Osteoblast (primary cell): ENCODE data around the gene CSRP2. TPM values are rescaled to one million over a fixed set of nuclear protein-coding genes. Genes with fewer than 3 reads are reported as not detected.

Experiments used
- DNase-seq: peaks from one replicate; pipeline ENCODE4 v3.0.0; 2011; ENCODE audit warnings: low spot score, mixed read lengths; ENCODE audit not compliant: insufficient read length; ENCODE audit errors: missing footprints
- H2AFZ ChIP-seq: 2 replicates; pipeline ENCODE4 v1.6.0; 2011; ENCODE audit warnings: mild to moderate bottlenecking, low read length
- H3K27ac ChIP-seq: 2 replicates; pipeline ENCODE4 v1.5.1; 2011; ENCODE audit warnings: mild to moderate bottlenecking, low read depth, low read length, moderate library complexity
- H3K27me3 ChIP-seq: 2 replicates; pipeline ENCODE4 v1.6.0; 2012; ENCODE audit warnings: mild to moderate bottlenecking, control low read depth, inconsistent platforms, low read length, moderate library complexity; ENCODE audit not compliant: insufficient read depth
- H3K36me3 ChIP-seq: 2 replicates; pipeline ENCODE4 v1.5.1; 2011; ENCODE audit warnings: mild to moderate bottlenecking, low read length, control low read depth, moderate library complexity; ENCODE audit not compliant: insufficient read depth
- H3K4me1 ChIP-seq: 2 replicates; pipeline ENCODE4 v1.5.1; 2011; ENCODE audit warnings: mild to moderate bottlenecking, low read length, control low read depth, moderate library complexity; ENCODE audit not compliant: insufficient read depth
- H3K4me2 ChIP-seq: 2 replicates; pipeline ENCODE4 v1.6.0; 2011; ENCODE audit warnings: mild to moderate bottlenecking, low read length; ENCODE audit not compliant: insufficient read depth
- H3K4me3 ChIP-seq: fragments of 200-600 bp; sonication (generic); 3 replicates; pipeline ENCODE4 v1.5.1; 2012; ENCODE audit warnings: mild to moderate bottlenecking, low read length, inconsistent platforms; ENCODE audit not compliant: insufficient read depth
- H3K79me2 ChIP-seq: 2 replicates; pipeline ENCODE4 v1.6.0; 2012; ENCODE audit warnings: mild to moderate bottlenecking, low read length, control low read depth, inconsistent platforms; ENCODE audit not compliant: insufficient read depth
- H3K9me3 ChIP-seq: 2 replicates; pipeline ENCODE4 v1.5.1; 2011; ENCODE audit warnings: low read depth, low read length, control low read depth
- H4K20me1 ChIP-seq: 2 replicates; pipeline ENCODE4 v1.6.0; 2012; ENCODE audit warnings: mild to moderate bottlenecking, low read length, control low read depth; ENCODE audit not compliant: insufficient read depth
- total RNA-seq: library from RNA; depleted of rRNA; stranded (reverse); fragments of >200 nt; gene quantifications from 2 replicates; pipeline ENCODE4 v1.2.3, GENCODE V29; 2012
- TF ChIP-seq, protein P1 (sequence below): IDR thresholded peaks from 2 replicates; pipeline ENCODE4 v1.5.1; 2011; ENCODE audit warnings: mild to moderate bottlenecking, low read depth, low read length, moderate library complexity; ENCODE audit errors: extremely low read depth

Gene CSRP2
- total RNA-seq = 10.0 and 13.4 TPM in 2 replicates

DNA sequence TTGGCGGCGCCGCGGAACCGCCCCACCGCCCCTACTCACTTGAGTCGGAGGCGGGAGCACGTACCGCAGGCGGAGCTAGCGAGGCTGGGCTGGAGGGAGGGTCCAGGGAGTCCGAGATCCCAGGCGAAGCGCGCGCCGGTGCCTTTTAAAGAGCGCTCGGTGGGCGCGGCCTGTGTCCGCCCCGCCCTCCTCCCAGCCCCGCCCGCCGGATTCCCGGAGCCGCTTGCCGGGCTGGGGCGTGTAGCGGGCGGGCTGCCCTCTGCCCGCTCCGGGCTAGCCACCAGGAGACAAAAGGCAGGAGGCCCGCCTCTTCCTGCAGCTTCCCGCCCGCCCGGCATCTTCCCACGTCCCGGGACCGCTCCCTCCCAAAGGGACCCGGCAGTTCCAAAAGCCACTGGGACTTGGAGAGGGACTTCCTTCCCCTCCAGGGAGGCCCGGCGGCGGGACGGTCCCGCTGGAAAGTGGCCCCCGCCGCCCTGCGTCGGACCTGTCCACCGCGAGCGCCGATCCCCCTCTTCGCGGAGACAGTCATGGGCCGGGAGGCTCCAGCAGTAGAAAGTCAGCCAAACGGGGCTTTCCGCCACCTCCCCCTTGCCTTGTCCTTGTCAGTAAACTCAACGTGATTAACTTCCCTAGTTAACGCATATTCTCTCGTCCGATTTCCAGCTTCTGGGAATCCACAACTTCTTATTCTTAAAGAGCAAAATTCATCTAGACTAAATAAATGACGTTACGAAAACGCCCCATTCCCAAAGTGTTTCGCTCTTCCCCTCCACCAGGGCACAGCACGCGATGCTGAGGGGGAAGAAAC, at the start of gene CSRP2:
Gene CSRP2 (minus strand): TSS at position 121 of the 811 bp plus-strand sequence. CDS start 12,759 bp downstream, outside the sequence.
- Histone ChIP-seq H4K20me1 (no peaks in the 10 kb centered on the region), H2AFZ (peak within 1 kb of the TSS; percentile 92), H3K27ac (peak within 1 kb of the TSS; percentile 86), H3K79me2 (no peaks in the 10 kb centered on the region), H3K36me3 (no peaks in the 10 kb centered on the region), H3K4me3 (peak within 1 kb of the TSS; percentile 84), H3K27me3 (no peaks in the 10 kb centered on the region), H3K4me1 (peaks cover 7% of the 10 kb centered on the region), H3K9me3 (no peaks in the 10 kb centered on the region), H3K4me2 (peak within 1 kb of the TSS; percentile 94)
- TF ChIP-seq, protein P1, sequence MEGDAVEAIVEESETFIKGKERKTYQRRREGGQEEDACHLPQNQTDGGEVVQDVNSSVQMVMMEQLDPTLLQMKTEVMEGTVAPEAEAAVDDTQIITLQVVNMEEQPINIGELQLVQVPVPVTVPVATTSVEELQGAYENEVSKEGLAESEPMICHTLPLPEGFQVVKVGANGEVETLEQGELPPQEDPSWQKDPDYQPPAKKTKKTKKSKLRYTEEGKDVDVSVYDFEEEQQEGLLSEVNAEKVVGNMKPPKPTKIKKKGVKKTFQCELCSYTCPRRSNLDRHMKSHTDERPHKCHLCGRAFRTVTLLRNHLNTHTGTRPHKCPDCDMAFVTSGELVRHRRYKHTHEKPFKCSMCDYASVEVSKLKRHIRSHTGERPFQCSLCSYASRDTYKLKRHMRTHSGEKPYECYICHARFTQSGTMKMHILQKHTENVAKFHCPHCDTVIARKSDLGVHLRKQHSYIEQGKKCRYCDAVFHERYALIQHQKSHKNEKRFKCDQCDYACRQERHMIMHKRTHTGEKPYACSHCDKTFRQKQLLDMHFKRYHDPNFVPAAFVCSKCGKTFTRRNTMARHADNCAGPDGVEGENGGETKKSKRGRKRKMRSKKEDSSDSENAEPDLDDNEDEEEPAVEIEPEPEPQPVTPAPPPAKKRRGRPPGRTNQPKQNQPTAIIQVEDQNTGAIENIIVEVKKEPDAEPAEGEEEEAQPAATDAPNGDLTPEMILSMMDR = peak; percentile 36
- peak; percentile 98 for DNase-seq

DNA sequence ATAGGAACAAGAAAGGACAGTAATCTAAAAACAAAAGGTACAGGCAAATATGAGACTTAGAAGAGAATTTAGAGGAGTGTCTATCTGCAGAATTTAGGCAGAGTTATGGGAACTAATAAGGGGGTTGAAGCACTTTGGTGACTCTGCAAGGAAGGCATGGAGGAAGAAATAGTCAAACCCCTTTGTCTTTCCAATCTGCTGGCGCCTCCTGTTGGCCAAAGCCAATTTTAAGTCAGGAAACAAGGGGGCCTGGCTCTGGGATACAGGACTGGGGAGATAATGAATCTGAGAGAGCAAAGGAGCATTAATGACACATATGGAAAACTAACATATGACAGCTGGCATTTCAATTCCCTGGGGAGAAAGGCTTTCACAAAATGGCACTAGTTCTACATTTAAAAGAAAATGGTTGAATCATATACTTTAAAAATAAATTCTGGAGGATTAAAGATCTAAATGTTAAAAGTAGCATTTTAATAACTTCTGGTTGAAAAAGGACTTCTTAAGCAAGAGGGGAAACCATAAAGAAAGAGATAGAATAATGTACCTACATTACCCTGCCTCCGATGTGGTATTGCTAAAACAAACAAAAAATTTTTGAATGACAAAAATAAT, 48.5 kb upstream of the CSRP2 start:
- no peaks in the 10 kb centered on the region for H3K36me3 ChIP-seq
- no peaks in the 10 kb centered on the region for H3K9me3 ChIP-seq
- H3K27me3 ChIP-seq = peaks cover 14% of the 10 kb centered on the region
- H3K4me2 ChIP-seq = no peak overlapping the region
- no peak overlapping the region for H3K4me3 ChIP-seq
- H3K27ac ChIP-seq = no peak overlapping the region
- H3K79me2 ChIP-seq = no peaks in the 10 kb centered on the region
- H3K4me1 ChIP-seq = no peaks in the 10 kb centered on the region
- no peak overlapping the region for H2AFZ ChIP-seq
- peak; percentile 88 for DNase-seq
- TF ChIP-seq, protein P1 = peak; percentile 82
- H4K20me1 ChIP-seq = no peaks in the 10 kb centered on the region

- Histone ChIP-seq H3K27me3 (no peaks in the 10 kb centered on the region), H4K20me1 (no peaks in the 10 kb centered on the region), H3K36me3 (no peaks in the 10 kb centered on the region), H3K4me1 (no peaks in the 10 kb centered on the region), H3K4me2 (no peak overlapping the region), H2AFZ (no peak overlapping the region), H3K9me3 (no peaks in the 10 kb centered on the region), H3K4me3 (no peak overlapping the region), H3K27ac (no peak overlapping the region), H3K79me2 (no peaks in the 10 kb centered on the region)
- no peak for DNase-seq
- TF ChIP-seq, protein P1 = no peak
These were observed 46.3 kb upstream of the CSRP2 start for GRCh38 chr12:76925135-76925534.

DNA sequence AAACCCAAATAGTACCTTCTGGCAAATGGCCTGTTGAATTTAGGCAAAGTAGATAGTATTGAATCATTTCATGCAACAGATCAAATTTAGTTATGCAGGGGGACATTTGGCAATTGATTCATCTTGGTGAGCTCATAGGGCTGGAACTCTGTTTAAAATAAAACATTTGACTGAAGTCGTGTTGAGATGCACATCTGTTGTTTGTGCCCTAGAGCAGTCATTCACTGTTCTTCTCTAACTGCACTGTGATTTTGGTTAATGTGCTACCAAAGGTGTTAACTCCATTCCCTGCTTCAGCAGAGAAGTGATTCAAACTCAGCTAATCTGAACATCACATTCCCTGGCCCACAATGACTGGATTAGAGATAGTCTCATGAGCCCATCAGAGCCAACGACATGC, 44.0 kb upstream of the CSRP2 start:
- H3K4me3 ChIP-seq = no peak overlapping the region
- H3K27ac ChIP-seq = no peak overlapping the region
- H4K20me1 ChIP-seq = no peaks in the 10 kb centered on the region
- H3K36me3 ChIP-seq = no peaks in the 10 kb centered on the region
- no peaks in the 10 kb centered on the region for H3K9me3 ChIP-seq
- peak; percentile 37 for DNase-seq
- H2AFZ ChIP-seq = no peak overlapping the region
- no peak overlapping the region for H3K4me2 ChIP-seq
- H3K4me1 ChIP-seq = no peaks in the 10 kb centered on the region
- H3K27me3 ChIP-seq = no peaks in the 10 kb centered on the region
- no peaks in the 10 kb centered on the region for H3K79me2 ChIP-seq
- TF ChIP-seq, protein P1 = no peak
